ENCODE data around the gene PLEKHA7. TPM values are rescaled to one million over a fixed set of nuclear protein-coding genes. Genes with fewer than 3 reads are reported as not detected.

The PLEKHA7 gene
- total and polyA plus RNA-seq, 2 of the 8 experiments (the other 6 are each of a cell fraction or from before 2014, with no cell fraction given): 11.4 to 25.6 TPM

DNA sequence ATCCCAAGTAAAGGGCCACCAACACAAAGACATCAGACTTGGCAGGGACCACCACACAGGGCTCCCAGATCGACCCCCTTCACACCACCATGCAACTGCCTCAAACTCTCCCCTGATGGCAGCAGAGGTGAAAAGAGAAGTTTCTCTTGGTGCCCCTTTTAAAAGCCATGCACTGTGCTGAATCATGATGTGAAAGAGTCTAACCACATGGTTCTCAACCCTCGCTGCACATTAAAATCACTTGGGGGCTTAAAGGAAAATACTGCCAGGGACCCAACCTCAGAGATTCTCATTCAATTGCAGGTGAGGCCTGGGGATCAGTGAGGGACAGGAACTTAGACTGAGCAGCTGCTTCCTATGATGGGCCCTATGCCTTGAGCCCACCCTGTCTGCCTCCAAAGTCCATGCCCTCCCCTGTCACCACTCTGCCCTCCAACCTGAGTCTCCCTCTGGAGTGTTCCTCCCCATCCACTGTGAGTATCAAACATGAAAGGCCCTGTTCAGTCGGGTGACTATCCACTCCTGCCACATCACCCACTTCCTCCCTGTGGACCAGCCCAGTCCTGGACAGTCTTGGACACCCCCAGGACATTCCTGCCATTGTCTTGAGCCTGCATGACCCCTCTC is 40.8 kb downstream of the PLEKHA7 start (continued):
- no peak for TF ChIP-seq HDAC6 (IDR thresholded peaks at IDR 0.05; ENCODE audit: low read depth, low read length)
- TF ChIP-seq JUND (IDR thresholded peaks at IDR 0.05; ENCODE audit: low read length): no peak
- TF ChIP-seq RXRA (IDR thresholded peaks at IDR 0.05; ENCODE audit: insufficient read depth, low read depth, low read length): no peak
- no peak for TF ChIP-seq SP4 (IDR thresholded peaks at IDR 0.05; ENCODE audit: low read length)
- no peak for TF ChIP-seq ZNF274 (IDR thresholded peaks at IDR 0.05; ENCODE audit: borderline replicate concordance, extremely low read depth, low read length)
- no peak for TF ChIP-seq KDM4A (IDR thresholded peaks at IDR 0.05; ENCODE audit: low read depth, low read length, severe bottlenecking)
- TF ChIP-seq KDM5A (IDR thresholded peaks at IDR 0.05; ENCODE audit: low read length): no peak
- no peak for TF ChIP-seq TBP (IDR thresholded peaks at IDR 0.05; ENCODE audit: low read depth, low read length)
- TF ChIP-seq YY1 (IDR thresholded peaks at IDR 0.05; ENCODE audit: low read depth, low read length): no peak
